ENCODE measurements around the gene HPCAL4.

Gene HPCAL4

DNA sequence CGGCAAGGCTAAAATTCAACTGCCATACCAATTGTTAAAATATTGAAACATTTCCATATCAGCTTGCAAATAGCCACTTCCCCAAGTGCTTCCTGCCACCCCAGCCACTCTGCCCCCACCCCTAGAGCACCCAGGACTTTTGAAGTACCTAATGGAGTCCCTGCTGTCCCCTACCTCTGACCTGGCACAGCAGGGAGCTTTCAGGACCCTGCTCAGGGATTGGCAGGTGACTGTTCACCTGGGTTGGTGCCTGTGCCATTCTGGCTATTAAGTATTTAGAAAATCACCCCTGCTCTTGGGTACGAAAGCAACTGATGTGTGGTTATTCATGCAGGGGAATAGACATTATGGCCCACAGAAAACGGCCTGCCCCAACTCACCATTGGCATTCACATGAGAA lies 9.1 kb upstream of the HPCAL4 start:
- DNase-seq = no peak

DNA sequence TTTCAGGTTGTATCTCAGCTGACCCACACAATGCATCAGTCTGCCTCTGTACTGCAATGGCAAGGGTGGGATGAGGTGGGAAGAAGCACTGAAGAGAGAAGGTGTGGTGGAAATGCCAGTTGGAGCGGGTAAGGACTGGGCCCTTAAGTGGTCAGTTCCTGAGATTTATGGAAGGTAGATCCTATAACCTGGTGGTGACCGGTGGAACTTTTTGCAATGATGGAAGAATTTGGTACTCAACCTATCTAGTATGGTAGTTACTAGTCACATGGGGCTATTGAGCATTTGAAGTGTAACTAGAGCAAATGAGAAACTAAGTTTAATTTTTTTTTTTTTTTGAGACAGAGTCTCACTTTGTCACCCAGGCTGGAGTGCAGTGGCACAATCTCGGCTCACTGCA lies 8.2 kb upstream of the HPCAL4 start:
- DNase-seq = no peak

DNA sequence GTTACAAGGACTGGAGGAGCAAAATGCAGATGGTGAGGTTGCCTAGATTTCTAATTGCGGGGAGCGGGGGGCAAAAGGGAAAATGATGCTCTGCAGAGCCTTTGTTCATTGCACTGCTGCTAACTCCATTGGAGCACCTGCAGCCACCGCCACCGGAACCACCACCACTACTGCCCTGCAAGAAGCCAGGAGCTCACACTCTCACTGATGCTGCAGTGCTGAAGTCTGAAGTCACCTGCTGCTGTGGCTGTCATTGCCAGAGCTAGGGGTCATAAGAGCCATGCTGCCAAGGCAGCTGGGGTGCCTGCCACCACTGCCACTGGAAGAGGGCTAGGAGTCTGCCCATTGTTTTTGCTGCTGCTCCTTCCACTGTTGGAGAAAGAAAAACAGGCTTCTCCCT lies 7.3 kb upstream of the HPCAL4 start:
- no peak for DNase-seq

DNA sequence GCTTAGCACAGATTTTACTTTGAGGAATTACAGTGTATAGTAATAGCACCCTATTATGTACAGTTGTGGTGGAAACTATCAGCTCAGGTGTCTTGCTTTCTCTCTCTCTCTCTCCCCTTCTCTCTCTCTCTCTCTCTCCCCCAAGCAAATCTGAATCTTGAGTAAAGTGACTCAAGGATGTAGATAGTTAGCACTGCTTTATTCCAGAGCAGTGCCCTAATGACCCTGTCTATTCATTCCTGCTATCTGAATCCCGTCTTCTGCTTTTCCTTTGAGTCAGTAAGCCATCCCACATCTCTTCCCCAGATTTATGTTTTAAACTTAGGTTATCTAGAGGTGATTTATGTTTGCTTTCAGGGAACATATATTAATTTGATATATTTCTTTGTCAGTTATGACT lies 5.2 kb upstream of the HPCAL4 start:
- DNase-seq = no peak

DNA sequence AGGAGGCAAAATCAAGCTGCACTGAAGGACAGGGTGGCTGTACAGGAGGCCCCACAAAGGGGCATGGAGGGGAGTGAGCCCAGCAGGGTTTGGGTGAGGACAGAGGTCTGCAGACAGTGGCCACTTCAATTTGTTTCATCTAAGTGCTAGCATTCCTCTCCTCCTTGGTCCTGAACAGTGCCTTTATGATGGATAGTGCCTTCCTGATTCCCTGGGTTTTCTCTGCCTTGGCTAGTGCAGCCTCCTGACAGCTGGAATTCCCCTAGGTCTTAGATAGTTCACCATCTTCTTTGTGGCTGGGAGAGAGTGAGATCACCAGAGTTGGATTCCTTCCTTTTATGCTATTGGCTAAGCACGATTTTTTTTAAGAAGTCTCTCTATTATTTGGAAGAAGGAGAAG lies 3.8 kb upstream of the HPCAL4 start:
- DNase-seq = no peak

DNA sequence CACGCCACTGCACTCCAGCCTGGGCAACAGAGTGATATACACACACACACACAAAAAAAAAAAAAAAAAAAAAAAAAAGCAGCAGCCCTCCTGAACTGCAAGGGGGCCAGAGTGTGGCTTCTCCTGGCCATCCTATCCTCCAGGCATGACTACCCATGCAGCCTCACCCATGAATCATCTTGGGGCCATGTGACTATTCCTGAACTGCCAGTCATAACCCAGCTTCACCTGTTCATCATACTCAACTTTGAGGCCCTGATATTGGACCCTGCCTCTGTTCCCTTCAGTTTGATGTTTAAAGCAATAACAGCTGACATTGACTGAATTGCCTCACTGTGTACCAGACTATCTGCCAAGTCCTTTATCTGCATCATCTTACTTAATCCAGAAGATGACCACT lies 2.8 kb upstream of the HPCAL4 start:
- no peak for DNase-seq

DNA sequence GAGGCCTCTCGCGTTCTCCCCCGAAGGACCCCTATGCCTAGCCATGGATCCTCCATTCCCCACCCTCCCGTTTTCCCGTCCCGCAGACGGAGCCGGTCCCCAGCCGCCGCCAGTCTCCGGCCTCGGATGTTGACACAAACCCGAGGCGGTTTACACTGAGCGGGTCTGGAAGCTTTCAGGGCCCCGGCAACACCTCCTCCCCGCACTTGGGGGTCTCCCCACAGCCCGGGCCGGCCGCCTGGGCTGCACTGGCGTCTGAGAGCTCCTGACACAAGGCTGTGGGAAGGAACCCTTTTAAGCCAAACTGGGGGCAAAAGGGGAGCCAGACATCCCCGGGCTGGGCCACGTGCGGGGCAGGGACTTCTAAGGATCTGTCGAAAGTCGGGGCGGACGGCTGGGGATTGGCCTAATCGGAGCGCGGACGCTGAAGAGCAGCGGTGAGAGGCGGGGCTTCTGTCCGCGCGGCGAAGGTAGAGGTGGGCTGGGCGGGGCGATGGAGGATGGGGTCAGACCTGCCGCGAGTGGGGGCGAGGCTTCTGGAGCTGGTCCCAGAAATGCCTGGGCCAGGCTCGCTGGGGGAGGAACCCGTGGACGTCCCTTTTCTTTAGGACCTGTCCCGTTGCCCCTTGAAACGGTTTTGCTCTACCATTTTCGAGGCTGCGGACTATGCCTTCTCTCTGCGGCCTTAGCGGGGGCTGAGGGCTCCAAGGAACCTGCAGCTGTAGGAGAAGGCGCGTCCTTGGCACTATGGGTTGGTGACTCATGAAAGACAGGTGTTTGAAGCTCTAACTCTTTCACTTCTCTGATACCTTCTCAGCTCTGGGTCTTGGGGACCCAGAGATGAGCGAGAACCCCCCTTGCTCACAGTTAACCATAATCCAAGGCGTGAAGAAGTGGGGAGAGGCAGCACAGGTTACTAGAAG lies 1.2 kb upstream of the HPCAL4 start:
- DNase-seq = no peak

DNA sequence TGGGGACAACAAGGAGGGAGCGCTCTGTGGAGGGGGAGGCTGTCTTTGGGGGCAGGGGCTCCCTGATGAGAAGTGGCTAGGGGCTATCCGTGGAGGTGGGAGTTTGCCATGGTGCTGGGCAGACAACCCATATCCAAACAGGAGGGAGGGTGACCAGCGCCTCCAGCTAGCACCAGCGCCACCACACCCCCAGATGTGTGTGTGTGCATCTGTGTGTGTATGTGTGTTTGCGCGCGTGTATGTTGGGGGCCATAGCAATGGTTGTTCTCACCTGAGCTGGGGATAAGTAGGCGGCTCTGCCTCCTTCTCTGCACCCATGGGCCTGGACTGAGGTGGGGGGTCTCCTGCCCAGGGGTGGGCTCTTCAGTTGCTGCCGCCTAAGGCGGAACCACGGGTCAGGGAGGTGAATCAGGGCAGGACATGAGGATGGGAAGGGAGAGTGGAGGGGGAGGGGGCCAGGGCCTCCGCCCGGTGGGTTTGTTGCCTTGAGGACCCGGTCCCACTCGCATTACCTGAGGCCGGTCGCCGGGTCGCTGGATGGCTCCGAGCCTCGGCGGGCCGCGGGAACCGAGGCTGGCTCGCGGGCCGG lies 345 bp downstream of the HPCAL4 start:
- no peak for DNase-seq

DNA sequence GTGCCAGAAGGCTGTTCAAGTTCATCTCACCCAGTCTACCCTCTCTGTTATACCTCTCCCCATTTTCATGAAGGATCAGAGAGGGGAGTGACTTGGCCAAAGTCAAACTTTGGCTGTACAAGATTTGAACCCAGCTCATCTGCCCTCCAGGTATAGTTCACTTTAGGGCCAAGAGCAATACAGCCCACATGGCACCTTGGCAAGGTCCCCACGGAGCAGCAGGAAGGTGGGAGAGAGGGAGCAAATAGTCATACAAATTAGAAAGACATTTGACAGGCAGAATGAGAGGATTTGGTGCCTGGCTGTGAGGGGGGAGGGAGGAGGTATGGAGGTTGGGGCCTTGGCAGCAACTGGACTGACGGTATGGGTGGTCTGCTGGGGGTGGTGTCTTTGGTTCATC lies 1.0 kb downstream of the HPCAL4 start:
- no peak for DNase-seq

DNA sequence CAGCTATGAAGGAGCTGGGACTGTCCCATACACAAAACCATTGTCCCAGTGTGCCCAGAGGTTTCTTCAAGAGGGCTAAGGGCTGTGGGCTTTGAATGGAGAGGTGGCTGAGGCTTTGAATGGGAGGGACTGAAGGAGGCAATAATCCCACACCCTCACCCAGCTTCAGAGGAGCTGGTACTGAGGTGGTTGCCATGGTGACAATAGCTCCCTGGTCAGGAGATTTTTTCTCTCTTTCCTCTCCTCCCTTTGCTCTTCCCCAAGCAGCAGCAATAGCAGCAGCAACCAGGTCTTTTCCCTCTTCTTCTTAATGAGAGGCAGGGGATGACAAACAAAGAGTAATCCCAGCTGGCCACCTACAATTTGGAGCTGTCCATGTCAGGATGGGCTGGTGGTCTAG lies 1.6 kb downstream of the HPCAL4 start:
- no peak for DNase-seq

DNA sequence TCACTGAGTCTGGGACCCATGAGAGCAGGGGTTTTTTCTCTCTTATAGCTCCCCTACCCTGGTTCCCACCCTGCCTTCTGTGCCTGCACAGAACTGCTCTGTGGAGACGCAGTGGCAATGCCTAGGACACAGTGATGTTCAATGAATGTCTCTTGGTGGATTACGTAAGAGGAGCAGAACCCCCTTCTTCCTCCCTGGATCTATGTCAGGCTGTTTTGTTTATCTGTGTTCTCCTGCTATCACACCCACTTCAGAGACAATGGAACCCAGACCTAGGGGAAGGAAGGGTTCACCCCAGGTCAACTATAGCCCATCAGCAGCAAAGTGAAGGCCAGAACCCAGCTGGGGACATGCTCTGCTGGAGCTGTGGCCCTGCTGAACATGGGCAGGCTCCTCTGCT lies 2.0 kb downstream of the HPCAL4 start:
- no peak for DNase-seq

DNA sequence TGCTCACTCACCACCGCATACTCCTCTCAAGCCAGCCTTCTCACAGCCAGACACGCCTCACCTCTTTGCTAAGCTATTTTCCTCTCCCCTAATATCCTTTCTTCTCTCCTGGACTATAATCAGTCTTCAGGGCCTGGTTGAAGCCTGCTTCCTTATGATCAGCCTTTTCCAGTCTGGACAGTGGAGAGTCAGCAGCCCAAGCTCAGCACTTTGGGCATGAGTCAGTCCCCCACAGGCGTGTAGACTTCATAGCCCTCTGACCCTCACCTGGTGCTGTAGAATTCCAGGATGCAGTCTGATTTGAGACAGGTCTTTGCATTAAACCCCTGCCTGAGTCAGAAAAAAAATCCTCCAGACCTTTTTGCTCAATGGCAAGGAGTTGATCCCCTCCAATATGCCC lies 2.5 kb downstream of the HPCAL4 start:
- no peak for DNase-seq

DNA sequence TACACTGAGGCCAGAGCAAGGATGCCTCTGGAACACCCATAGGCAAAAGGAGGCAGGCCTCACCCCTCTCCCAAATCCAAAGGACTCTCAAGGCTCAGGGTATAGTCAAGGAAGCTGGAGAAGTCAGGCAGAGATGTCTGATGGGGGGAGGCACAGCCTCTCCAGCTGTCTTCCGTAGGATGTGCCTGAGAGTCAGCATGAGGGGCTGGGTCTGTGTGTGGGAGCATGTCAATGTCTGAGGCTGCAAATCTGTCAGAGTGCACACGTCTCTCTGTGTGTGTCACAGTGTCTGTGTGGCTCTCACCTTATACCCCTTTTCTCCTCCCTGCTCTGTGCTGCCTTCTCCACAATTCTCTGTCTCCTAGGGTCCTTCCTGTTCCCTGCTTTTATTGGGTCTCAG lies 4.0 kb downstream of the HPCAL4 start:
- no peak for DNase-seq

DNA sequence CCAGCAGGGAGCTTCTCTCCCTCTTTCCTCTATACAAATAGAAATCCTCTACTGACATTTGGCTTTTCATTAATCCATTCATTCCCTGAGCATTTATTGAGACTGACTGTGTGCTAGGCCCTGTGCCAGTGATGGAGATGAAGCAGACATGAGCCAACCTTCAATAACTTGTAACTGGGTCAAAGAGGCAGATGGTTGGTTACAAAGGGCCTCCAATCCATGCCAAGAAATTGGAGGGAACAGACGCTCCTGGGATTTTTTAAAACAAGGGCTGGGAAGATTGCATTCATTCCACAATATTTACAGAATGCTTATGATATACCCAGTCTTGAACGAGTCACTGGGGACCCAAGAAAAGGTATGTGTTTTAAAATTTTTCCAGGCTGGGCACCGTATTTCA lies 6.2 kb downstream of the HPCAL4 start:
- DNase-seq = no peak

DNA sequence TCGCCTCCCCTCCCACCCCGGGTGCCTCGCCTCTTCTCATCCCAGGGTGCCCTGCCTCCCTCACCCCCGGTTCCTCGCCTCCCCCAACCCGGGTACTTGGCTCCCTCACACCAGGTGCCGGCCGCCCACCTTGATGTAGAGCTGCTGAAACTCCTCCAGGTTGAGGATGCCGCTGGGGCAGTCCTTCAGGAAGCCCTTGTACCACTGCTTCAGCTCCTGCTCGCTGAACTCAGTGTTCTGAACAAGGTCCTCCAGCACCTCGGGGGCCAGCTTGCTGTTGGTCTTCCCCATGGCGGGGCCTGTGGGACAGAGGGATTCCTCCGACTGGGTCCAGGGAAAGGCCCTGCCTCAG lies 6.9 kb downstream of the HPCAL4 start:
- no peak for DNase-seq

DNA sequence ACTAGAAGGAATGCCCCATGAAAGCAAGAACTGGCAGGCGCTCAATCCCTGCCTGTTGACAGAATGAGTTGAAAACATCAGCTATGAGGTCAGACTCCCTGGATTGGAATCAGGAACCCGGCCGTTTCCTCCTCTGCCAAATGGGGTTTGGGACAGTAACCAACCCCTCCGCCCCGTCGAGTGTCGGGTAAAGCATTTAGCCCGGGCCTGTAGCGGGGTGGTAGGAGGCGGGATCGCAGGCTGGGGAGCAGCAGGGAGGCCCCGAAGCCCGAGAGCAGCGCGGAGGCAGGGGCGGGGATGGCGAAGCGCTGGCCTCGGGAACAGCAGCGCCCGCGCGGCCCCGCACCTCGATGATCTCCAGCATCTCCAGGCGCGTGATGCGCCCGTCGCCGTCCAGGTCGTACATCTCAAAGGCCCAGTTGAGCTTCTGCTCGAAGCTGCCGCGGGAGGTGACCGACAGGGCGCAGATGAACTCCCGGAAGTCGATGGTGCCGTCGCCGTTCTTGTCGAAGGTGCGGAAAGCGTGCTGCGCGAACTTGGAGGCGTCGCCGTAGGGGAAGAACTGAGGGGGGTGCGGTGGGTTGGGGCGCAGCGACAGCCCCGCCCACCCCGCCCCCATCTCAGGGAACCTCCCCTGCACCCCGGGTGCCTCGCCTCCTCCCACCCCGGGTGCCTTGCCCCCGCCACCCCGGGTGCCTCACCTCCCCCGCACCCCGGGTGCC lies 7.5 kb downstream of the HPCAL4 start:
- DNase-seq = no peak

DNA sequence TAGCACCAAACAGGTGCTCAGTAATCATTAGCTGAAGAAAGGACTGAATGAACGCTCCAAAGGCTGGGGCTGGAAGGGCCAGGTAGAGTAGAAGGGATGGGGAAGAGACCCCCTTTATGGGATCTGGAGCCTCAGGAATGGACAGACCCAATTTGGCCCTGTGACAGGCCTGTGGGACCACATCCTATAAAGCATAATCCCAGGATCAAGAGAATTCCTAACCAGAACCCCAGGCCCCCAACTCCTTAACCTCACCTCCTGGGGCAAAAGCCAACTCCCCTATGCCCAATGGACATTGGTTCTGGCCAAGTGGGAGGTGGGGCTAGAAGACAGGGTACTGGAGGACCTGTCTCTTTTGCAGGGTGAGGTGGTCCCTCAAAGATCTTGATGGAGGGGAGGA lies 9.2 kb downstream of the HPCAL4 start:
- DNase-seq = no peak

DNA sequence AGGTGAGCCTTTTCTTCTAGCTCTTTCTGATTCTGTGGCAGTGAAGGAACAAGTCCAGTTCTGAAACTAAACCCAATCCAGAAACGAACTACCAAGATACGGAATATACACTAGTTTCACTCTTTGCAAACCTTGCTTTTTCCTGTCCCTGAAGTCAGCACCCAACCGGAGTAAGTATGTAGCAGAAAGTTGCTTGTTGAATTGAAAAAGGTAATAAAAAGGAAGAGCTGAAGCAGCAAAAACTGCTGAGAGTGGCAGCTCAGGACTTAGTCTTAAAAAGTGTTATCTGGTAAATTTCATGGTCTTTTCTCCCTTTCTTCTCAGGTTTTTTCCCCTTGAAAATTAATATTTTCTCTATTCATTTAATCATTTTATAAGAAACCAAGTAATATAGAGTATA lies 9.9 kb downstream of the HPCAL4 start:
- DNase-seq = no peak

DNA sequence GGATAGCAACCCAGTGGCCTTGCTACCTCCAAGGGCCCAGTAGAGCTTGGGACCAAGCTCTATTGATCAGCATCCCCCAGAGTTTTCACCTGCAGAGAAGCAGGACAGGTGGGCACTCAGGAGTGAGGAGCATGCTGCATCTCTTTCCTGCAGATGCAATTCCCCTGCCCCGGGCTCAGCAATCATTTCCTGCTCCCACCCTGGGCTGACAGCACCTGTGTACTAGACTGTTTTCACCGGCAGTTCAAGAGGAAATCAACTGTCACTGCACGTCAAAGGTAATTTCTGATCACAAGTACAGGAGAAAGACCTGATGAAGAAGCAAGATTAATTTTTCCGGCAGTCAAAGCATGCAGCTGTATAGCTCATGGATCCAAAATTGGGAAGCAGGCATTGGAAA lies 10.5 kb downstream of the HPCAL4 start:
- no peak for DNase-seq

DNA sequence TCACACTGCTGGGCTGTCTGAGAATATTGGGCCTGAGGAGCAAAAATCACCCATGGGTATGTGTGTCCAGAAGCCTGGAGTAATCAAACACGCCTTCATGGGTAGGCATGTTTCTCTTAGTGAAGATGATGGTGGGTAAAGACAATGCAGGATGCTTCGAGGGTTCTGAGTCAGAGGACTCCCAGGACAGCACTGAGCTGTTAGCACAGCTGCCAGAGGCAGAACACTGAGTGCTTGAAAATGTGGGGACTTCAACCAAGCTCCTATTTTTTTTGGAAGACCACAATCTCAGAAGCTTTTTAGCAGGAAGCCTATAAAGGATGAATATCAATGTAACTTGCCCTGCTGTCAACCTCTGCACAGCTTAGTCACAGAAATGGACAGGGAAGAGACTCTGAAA lies 11.4 kb downstream of the HPCAL4 start:
- DNase-seq = no peak

DNA sequence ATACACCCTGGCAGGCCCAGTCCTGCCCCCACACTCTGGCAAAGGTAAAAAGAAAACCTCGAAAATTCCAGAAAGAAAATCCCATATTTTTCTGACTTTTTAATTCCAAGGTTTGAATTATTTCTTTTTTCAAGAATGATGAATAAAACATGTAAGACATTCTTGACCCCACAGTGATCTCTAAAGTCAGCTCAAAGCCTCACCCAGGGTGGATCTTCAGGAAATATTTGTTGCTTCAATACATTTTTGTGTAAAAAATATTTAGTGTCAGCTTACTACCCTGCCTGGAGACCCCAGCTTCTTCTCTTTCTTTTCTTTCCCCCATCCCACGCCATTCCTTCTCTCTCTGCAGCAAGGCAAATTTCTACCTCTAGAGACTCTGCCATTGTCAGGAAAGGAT lies 12.3 kb downstream of the HPCAL4 start:
- no peak for DNase-seq

DNA sequence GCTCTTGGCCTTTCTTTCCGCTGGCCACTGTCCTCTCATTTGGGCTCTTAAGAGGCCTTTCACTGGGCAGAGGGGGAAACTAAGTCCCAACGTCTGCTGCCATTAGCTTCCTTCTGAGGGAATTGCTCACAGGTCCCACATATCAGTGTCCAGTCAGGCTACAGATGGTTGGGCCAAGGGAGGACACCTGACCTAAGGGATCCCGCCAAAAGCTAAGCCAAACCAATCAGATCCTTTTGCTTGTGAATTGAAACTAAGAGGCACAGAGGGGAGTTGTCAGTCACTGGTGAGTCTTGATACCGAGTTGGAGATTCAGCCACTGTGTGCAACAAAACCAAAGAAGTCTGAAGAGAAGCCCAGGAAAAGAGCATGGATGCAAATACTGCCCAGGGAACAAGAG lies 13.6 kb downstream of the HPCAL4 start:
- DNase-seq = no peak

DNA sequence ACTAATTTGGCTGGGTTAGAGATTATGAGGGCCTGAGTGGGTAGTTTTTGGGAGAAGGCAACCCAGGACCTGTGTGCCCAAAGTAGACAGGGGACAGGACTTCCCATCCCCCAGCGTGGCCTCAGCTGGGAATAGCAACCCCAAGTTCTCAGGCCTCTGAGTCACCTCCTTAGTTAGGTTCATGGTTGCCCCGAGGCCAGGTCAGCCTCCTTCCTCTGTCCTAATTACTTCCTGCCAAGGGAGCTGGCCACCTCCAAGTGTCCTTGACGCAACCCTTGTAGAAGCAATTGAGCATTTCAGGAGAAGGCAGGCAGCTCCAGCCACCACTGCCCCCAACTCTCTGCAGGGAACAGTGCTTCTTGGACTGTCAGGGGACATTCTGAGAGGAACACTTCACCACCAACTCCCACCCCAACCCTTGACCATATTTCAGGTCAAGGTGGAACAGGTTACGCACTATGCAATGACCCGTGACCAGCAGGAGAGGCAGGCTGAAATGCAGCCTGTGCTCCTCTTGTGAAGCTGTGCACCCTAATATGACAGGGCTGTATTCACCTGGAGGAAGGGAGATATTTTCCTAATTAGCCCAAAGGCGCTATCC lies 14.2 kb downstream of the HPCAL4 start:
- no peak for DNase-seq

DNA sequence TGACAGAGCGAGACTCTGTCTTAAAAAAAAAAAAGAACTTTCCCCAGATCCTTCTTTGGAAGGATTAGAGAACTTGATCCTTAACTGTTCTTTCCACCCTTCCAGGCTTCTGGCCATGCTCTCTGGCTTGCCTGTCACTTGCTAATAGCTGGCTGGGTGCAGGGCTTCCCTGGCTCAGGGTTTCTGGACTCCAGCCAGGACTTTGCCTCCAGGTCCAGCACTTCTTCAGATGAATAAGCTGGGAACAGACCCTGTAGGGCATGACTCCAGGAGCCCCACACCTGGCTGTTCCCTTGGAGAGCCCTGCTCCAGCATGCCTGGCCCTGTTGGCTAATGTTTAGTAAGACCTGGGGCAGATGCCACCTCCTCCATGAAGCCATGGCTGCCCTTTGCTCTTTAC lies 16.0 kb downstream of the HPCAL4 start:
- no peak for DNase-seq
